ENCODE results near the gene PCBP3.

DNA sequence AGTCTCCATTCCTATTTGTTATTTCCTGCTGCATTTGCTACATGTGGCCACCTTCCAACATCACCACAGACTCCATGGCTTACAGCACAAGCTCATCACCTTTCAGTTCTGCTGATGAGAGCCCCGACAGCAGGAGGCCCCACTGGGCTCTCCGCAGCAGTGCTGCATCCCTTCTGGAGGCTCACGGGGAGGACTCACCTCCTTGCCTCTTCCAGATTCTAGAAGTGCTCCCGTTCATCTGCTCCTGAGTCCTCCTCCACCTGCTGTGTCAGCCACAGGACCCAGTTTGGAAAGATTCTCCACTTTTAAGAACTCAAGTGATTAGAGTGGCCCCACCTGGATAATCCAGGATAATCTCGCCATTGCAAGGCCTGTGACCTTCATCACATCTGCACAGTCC, 167.6 kb downstream of the PCBP3 start:
- TF ChIP-seq, protein P1, sequence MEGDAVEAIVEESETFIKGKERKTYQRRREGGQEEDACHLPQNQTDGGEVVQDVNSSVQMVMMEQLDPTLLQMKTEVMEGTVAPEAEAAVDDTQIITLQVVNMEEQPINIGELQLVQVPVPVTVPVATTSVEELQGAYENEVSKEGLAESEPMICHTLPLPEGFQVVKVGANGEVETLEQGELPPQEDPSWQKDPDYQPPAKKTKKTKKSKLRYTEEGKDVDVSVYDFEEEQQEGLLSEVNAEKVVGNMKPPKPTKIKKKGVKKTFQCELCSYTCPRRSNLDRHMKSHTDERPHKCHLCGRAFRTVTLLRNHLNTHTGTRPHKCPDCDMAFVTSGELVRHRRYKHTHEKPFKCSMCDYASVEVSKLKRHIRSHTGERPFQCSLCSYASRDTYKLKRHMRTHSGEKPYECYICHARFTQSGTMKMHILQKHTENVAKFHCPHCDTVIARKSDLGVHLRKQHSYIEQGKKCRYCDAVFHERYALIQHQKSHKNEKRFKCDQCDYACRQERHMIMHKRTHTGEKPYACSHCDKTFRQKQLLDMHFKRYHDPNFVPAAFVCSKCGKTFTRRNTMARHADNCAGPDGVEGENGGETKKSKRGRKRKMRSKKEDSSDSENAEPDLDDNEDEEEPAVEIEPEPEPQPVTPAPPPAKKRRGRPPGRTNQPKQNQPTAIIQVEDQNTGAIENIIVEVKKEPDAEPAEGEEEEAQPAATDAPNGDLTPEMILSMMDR (IDR thresholded peaks at IDR 0.05; ENCODE audit: poor library complexity, severe bottlenecking): no peak
- TF ChIP-seq POLR2AphosphoS5 (IDR thresholded peaks at IDR 0.05) (no peak), TAF1 (IDR thresholded peaks at IDR 0.05; ENCODE audit: low read depth) (no peak), EZH2 (IDR thresholded peaks at IDR 0.05; ENCODE audit: borderline replicate concordance, insufficient read depth, low read length, poor library complexity, severe bottlenecking) (no peak), MXI1 (conservative IDR thresholded peaks at IDR 0.05; ENCODE audit: poor library complexity, severe bottlenecking) (no peak), EP300 (conservative IDR thresholded peaks at IDR 0.05; ENCODE audit: poor library complexity, severe bottlenecking) (no peak), SMC3 (conservative IDR thresholded peaks at IDR 0.05; ENCODE audit: poor library complexity) (no peak), RAD21 (conservative IDR thresholded peaks at IDR 0.05) (no peak)
- TF ChIP-seq, protein P2, sequence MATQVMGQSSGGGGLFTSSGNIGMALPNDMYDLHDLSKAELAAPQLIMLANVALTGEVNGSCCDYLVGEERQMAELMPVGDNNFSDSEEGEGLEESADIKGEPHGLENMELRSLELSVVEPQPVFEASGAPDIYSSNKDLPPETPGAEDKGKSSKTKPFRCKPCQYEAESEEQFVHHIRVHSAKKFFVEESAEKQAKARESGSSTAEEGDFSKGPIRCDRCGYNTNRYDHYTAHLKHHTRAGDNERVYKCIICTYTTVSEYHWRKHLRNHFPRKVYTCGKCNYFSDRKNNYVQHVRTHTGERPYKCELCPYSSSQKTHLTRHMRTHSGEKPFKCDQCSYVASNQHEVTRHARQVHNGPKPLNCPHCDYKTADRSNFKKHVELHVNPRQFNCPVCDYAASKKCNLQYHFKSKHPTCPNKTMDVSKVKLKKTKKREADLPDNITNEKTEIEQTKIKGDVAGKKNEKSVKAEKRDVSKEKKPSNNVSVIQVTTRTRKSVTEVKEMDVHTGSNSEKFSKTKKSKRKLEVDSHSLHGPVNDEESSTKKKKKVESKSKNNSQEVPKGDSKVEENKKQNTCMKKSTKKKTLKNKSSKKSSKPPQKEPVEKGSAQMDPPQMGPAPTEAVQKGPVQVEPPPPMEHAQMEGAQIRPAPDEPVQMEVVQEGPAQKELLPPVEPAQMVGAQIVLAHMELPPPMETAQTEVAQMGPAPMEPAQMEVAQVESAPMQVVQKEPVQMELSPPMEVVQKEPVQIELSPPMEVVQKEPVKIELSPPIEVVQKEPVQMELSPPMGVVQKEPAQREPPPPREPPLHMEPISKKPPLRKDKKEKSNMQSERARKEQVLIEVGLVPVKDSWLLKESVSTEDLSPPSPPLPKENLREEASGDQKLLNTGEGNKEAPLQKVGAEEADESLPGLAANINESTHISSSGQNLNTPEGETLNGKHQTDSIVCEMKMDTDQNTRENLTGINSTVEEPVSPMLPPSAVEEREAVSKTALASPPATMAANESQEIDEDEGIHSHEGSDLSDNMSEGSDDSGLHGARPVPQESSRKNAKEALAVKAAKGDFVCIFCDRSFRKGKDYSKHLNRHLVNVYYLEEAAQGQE (IDR thresholded peaks at IDR 0.05; ENCODE audit: borderline replicate concordance): no peak

All from neural cell (in vitro differentiated cells).